Measurements from ENCODE around the gene PACSIN2. TPM values are rescaled to one million over a fixed set of nuclear protein-coding genes. Genes with fewer than 3 reads are reported as not detected.

Gene PACSIN2
- total RNA-seq, 1 donor from 2014 or later, result 87.8 TPM

- peak; percentile 58 for FAIRE-seq
- TF ChIP-seq EZH2 (IDR thresholded peaks at IDR 0.05; ENCODE audit: insufficient read depth, low read length) (no peak), CTCF (IDR thresholded peaks at IDR 0.05; ENCODE audit: insufficient read depth, low read depth, low read length) (no peak)
- peak overlapping the region; percentile 73 for H3K9ac ChIP-seq (ENCODE audit: low read length)
- H4K20me1 ChIP-seq (ENCODE audit: insufficient read depth, low read length), result peaks cover 57% of the 10 kb centered on the region
- Mint-ChIP-seq H3K36me3 (ENCODE audit: low read depth, unreplicated experiment) (peaks cover 1% of the 10 kb centered on the region), H3K27me3 (ENCODE audit: low read depth, unreplicated experiment) (no peaks in the 10 kb centered on the region), H3K4me1 (ENCODE audit: low read depth, unreplicated experiment) (peaks cover 84% of the 10 kb centered on the region), H3K27ac (ENCODE audit: unreplicated experiment) (peak overlapping the region; percentile 94), H3K9me3 (ENCODE audit: unreplicated experiment) (no peaks in the 10 kb centered on the region), H3K4me3 (ENCODE audit: unreplicated experiment) (peak overlapping the region; percentile 63)
- H3K36me3 ChIP-seq (ENCODE audit: insufficient read depth, low read length), result no peaks in the 10 kb centered on the region
- peaks cover 67% of the 10 kb centered on the region for H3K4me1 ChIP-seq (ENCODE audit: insufficient read depth, low read length)
- H3K27ac ChIP-seq (ENCODE audit: low read depth, low read length), result peak overlapping the region; percentile 87
- H2AFZ ChIP-seq (ENCODE audit: low read depth, low read length), result no peak overlapping the region
- no peaks in the 10 kb centered on the region for H3K9me3 ChIP-seq (ENCODE audit: insufficient read depth, low read depth, low read length)
- peaks cover 93% of the 10 kb centered on the region for H3K79me2 ChIP-seq (ENCODE audit: insufficient read depth, low read length)
- peak overlapping the region; percentile 40 for H3K4me3 ChIP-seq (ENCODE audit: insufficient read depth, low read depth, low read length)
- peak overlapping the region; percentile 81 for H3K4me2 ChIP-seq (ENCODE audit: low read length)
- peak; percentile 67 for DNase-seq (ENCODE audit: low read depth)
- H3K27me3 ChIP-seq (ENCODE audit: insufficient read depth, low read length), result no peaks in the 10 kb centered on the region
Measured at GRCh38 chr22:43001271-43002201, 13.4 kb downstream of the PACSIN2 start.

- H3K4me3 Mint-ChIP-seq (ENCODE audit: unreplicated experiment), result peak overlapping the region; percentile 69
- peaks cover 1% of the 10 kb centered on the region for H3K36me3 Mint-ChIP-seq (ENCODE audit: low read depth, unreplicated experiment)
- H3K4me1 ChIP-seq (ENCODE audit: insufficient read depth, low read length), result peaks cover 70% of the 10 kb centered on the region
- H3K9ac ChIP-seq (ENCODE audit: low read length), result peak overlapping the region; percentile 73
- TF ChIP-seq EZH2 (IDR thresholded peaks at IDR 0.05; ENCODE audit: insufficient read depth, low read length), result no peak
- TF ChIP-seq CTCF (IDR thresholded peaks at IDR 0.05; ENCODE audit: insufficient read depth, low read depth, low read length), result no peak
- no peaks in the 10 kb centered on the region for H3K27me3 ChIP-seq (ENCODE audit: insufficient read depth, low read length)
- H3K4me1 Mint-ChIP-seq (ENCODE audit: low read depth, unreplicated experiment), result peaks cover 82% of the 10 kb centered on the region
- H3K27me3 Mint-ChIP-seq (ENCODE audit: low read depth, unreplicated experiment), result no peaks in the 10 kb centered on the region
- H2AFZ ChIP-seq (ENCODE audit: low read depth, low read length), result no peak overlapping the region
- DNase-seq (ENCODE audit: low read depth), result peak; percentile 73
- H3K79me2 ChIP-seq (ENCODE audit: insufficient read depth, low read length), result peaks cover 91% of the 10 kb centered on the region
- no peaks in the 10 kb centered on the region for H3K9me3 Mint-ChIP-seq (ENCODE audit: unreplicated experiment)
- H3K9me3 ChIP-seq (ENCODE audit: insufficient read depth, low read depth, low read length), result no peaks in the 10 kb centered on the region
- H3K4me2 ChIP-seq (ENCODE audit: low read length), result peak overlapping the region; percentile 81
- H4K20me1 ChIP-seq (ENCODE audit: insufficient read depth, low read length), result peaks cover 48% of the 10 kb centered on the region
- no peak for FAIRE-seq
- H3K27ac ChIP-seq (ENCODE audit: low read depth, low read length), result peak overlapping the region; percentile 87
- no peaks in the 10 kb centered on the region for H3K36me3 ChIP-seq (ENCODE audit: insufficient read depth, low read length)
- H3K27ac Mint-ChIP-seq (ENCODE audit: unreplicated experiment), result peak overlapping the region; percentile 94
- H3K4me3 ChIP-seq (ENCODE audit: insufficient read depth, low read depth, low read length), result peak overlapping the region; percentile 35
Measured at GRCh38 chr22:43000441-43001175, 14.3 kb downstream of the PACSIN2 start.

Data from astrocyte (in vitro differentiated cells and primary cell).